ENCODE data around the gene CDC42EP2. TPM values are rescaled to one million over a fixed set of nuclear protein-coding genes. Genes with fewer than 3 reads are reported as not detected.

The CDC42EP2 gene
- total RNA-seq, 1 experiment from 2014 or later, result 11.9 TPM

- TF ChIP-seq, protein P1, sequence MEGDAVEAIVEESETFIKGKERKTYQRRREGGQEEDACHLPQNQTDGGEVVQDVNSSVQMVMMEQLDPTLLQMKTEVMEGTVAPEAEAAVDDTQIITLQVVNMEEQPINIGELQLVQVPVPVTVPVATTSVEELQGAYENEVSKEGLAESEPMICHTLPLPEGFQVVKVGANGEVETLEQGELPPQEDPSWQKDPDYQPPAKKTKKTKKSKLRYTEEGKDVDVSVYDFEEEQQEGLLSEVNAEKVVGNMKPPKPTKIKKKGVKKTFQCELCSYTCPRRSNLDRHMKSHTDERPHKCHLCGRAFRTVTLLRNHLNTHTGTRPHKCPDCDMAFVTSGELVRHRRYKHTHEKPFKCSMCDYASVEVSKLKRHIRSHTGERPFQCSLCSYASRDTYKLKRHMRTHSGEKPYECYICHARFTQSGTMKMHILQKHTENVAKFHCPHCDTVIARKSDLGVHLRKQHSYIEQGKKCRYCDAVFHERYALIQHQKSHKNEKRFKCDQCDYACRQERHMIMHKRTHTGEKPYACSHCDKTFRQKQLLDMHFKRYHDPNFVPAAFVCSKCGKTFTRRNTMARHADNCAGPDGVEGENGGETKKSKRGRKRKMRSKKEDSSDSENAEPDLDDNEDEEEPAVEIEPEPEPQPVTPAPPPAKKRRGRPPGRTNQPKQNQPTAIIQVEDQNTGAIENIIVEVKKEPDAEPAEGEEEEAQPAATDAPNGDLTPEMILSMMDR (conservative IDR thresholded peaks at IDR 0.05), result no peak
- no peak overlapping the region for H3K4ac ChIP-seq (ENCODE audit: low read depth, low read length)
- no peak overlapping the region for H3K18ac ChIP-seq (ENCODE audit: insufficient read length, low read depth, low read length)
- H2BK20ac ChIP-seq (ENCODE audit: low read depth, low read length, poor library complexity, severe bottlenecking), result no peak overlapping the region
- H2AK5ac ChIP-seq (ENCODE audit: insufficient read length, low read length), result no peak overlapping the region
- no peaks in the 10 kb centered on the region for H3K4me1 ChIP-seq (ENCODE audit: insufficient read depth, low read length)
- H3K4me2 ChIP-seq (ENCODE audit: insufficient read depth, insufficient read length, low read length), result no peak overlapping the region
- peaks cover 15 to 68% (median 55%) of the 10 kb centered on the region in 3 experiments; a peak in 6 of 7 replicates for H3K36me3 Mint-ChIP-seq (ENCODE audit: insufficient read depth in 1 of 3, low read depth in 3 of 3)
- no peak overlapping the region for H4K91ac ChIP-seq (ENCODE audit: insufficient read length, low read depth, low read length)
- no peaks in the 10 kb centered on the region for H3K9me3 Mint-ChIP-seq
- H2AFZ ChIP-seq (ENCODE audit: low read length), result no peak overlapping the region
- no peaks in the 10 kb centered on the region for H3K79me2 ChIP-seq (ENCODE audit: insufficient read depth, low read length)
- H2BK120ac ChIP-seq (ENCODE audit: low read depth, low read length, poor library complexity, severe bottlenecking), result no peak overlapping the region
- H3K79me1 ChIP-seq (ENCODE audit: insufficient read depth, low read depth, low read length, poor library complexity, severe bottlenecking), result no peaks in the 10 kb centered on the region
- H3K23me2 ChIP-seq (ENCODE audit: insufficient read length, low read depth, low read length, poor library complexity, severe bottlenecking), result no peaks in the 10 kb centered on the region
- no CpG with 5 or more reads among the region's 4 CpGs for WGBS (ENCODE audit: extremely low coverage, insufficient read length, low lambda C conversion rate)
- no peak overlapping the region for H3K27ac ChIP-seq (ENCODE audit: insufficient read length, low read depth, low read length)
- peaks cover 0 to 3% of the 10 kb centered on the region in 2 experiments; a peak in 1 of 4 replicates for H3K4me1 Mint-ChIP-seq
- H4K5ac ChIP-seq (ENCODE audit: insufficient read length, low read depth, low read length), result no peak overlapping the region
- H4K20me1 ChIP-seq (ENCODE audit: control insufficient read depth, insufficient read depth, insufficient read length), result no peaks in the 10 kb centered on the region
- H2BK15ac ChIP-seq (ENCODE audit: low read depth, low read length), result no peak overlapping the region
- no peaks in the 10 kb centered on the region for H3K9me3 ChIP-seq (ENCODE audit: control insufficient read depth, low read depth, low read length)
- H3K9ac ChIP-seq (ENCODE audit: extremely low read depth, insufficient read length, low read length), result no peak overlapping the region
- H3K56ac ChIP-seq (ENCODE audit: insufficient read length, low read depth, low read length), result no peak overlapping the region
- H2BK5ac ChIP-seq (ENCODE audit: insufficient read length, low read length), result no peak overlapping the region
- no peak overlapping the region for H3T11ph ChIP-seq (ENCODE audit: low read length)
- no peak overlapping the region for H4K8ac ChIP-seq (replicated peaks; ENCODE audit: insufficient read length, low read depth, low read length)
- no peak overlapping the region for H3K23ac ChIP-seq (ENCODE audit: insufficient read length, low read depth, low read length)
- no peaks in the 10 kb centered on the region for H3K27me3 Mint-ChIP-seq (ENCODE audit: low read depth)
- H3K14ac ChIP-seq (ENCODE audit: insufficient read depth, low read length), result no peak overlapping the region
- no peak overlapping the region for H2BK12ac ChIP-seq (ENCODE audit: insufficient read length, low read depth, low read length)
- no peak overlapping the region for H3K27ac Mint-ChIP-seq
- no peak overlapping the region for H3K4me3 Mint-ChIP-seq
- H3K27me3 ChIP-seq (ENCODE audit: insufficient read depth, low read length), result no peaks in the 10 kb centered on the region
- DNase-seq, result no peak
Observed at GRCh38 chr11:65275906-65276305, 38.8 kb upstream of the CDC42EP2 start.

All from H9 (cell line).